HepG2 (cell line): Measurements from ENCODE around the gene FBN3. TPM values are rescaled to one million over a fixed set of nuclear protein-coding genes. Genes with fewer than 3 reads are reported as not detected.

Source experiments
- CHCHD3 ChIP-seq: sonication (generic); formaldehyde crosslinking; IDR thresholded peaks from 2 replicates; pipeline ENCODE4 v1.8.0; 2022; ENCODE audit warnings: mild to moderate bottlenecking, missing genetic modification reagents, moderate library complexity
- DMAP1 ChIP-seq: IDR thresholded peaks from 2 replicates; pipeline ENCODE4 v1.6.1; 2016
- ERF ChIP-seq: IDR thresholded peaks from 2 replicates; pipeline ENCODE4 v1.6.1; 2018; ENCODE audit warnings: missing biosample characterization, missing genetic modification reagents
- KLF16 ChIP-seq, 2 experiments: sonication (generic) in 1 of 2; formaldehyde crosslinking in 1 of 2; IDR thresholded peaks; 2 replicates each; pipeline versions ENCODE4 v1.6.1 to v1.8.0; 2016 to 2023; ENCODE audit warnings: missing genetic modification reagents in 2 of 2, missing compliant biosample characterization in 1 of 2
- MIER2 ChIP-seq: IDR thresholded peaks from 2 replicates; pipeline ENCODE4 v1.6.1; 2016; ENCODE audit warnings: missing biosample characterization, missing genetic modification reagents
- PHF21A ChIP-seq: sonication (generic); formaldehyde crosslinking; IDR thresholded peaks from 2 replicates; pipeline ENCODE4 v1.5.0; 2020; ENCODE audit warnings: mild to moderate bottlenecking, missing genetic modification reagents
- POGZ ChIP-seq: sonication (generic); formaldehyde crosslinking; IDR thresholded peaks from 2 replicates; pipeline ENCODE4 v1.4.0; 2020; ENCODE audit warnings: mild to moderate bottlenecking, missing genetic modification reagents
- SIN3A ChIP-seq: IDR thresholded peaks from 2 replicates; pipeline ENCODE4 v1.6.1; 2011; ENCODE audit warnings: low read depth, mild to moderate bottlenecking, control low read depth, low read length, borderline replicate concordance
- SKI ChIP-seq: fragments of 450-650 bp; IDR thresholded peaks from one replicate; pipeline ENCODE4 v1.6.1; 2018; ENCODE audit warnings: mild to moderate bottlenecking; ENCODE audit not compliant: partially characterized antibody
- SMAD1 ChIP-seq: sonication (generic); formaldehyde crosslinking; IDR thresholded peaks from 2 replicates; pipeline ENCODE4 v1.4.0; 2020; ENCODE audit warnings: missing genetic modification reagents, low read depth, mild to moderate bottlenecking, borderline replicate concordance
- TEAD2 ChIP-seq: sonication (generic); formaldehyde crosslinking; IDR thresholded peaks from 2 replicates; pipeline ENCODE4 v1.9.0; 2021; ENCODE audit warnings: missing genetic modification reagents
- TRIM24 ChIP-seq: sonication (generic); formaldehyde crosslinking; IDR thresholded peaks from 2 replicates; pipeline ENCODE4 v1.8.0; 2022; ENCODE audit warnings: mild to moderate bottlenecking, missing genetic modification reagents
- ZMAT3 ChIP-seq: sonication (generic); formaldehyde crosslinking; conservative IDR thresholded peaks from 2 replicates; pipeline ENCODE4 v1.7.0; 2021; ENCODE audit warnings: missing genetic modification reagents
- ZNF609 ChIP-seq: sonication (generic); formaldehyde crosslinking; IDR thresholded peaks from 2 replicates; pipeline ENCODE4 v1.4.0; 2020; ENCODE audit warnings: mild to moderate bottlenecking, missing genetic modification reagents, borderline replicate concordance
- ZNF652 ChIP-seq: IDR thresholded peaks from 2 replicates; pipeline ENCODE4 v1.6.1; 2016; ENCODE audit warnings: low read depth, borderline replicate concordance
- ZNF746 ChIP-seq: sonication (generic); formaldehyde crosslinking; IDR thresholded peaks from 2 replicates; pipeline ENCODE4 v1.8.0; 2022; ENCODE audit warnings: mild to moderate bottlenecking, missing genetic modification reagents
- polyA plus RNA-seq, 8 experiments: library from polyadenylated mRNA; depleted of rRNA in 3 of 8; stranded (reverse) in 7 of 8; unstranded in 1 of 8; fragments of >200 nt; fragmentation: Illumina TruSeq in 4 of 8; extraction: Trizol in 4 of 8; gene quantifications; 2 replicates each; pipeline versions ENCODE4 v1.2.1 to v1.2.3, GENCODE V29; 2011 to 2016; ENCODE audit warnings: low read depth in 4 of 8, missing spikeins in 1 of 8, mixed read lengths in 1 of 8; ENCODE audit not compliant: insufficient read depth in 1 of 8
- total RNA-seq, 5 experiments: library from RNA; depleted of rRNA; stranded (reverse); fragments of >200 nt; fragmentation: Illumina TruSeq; extraction: Trizol; gene quantifications; 2 replicates each; pipeline ENCODE4 v1.2.3, GENCODE V29; 2016; ENCODE audit warnings: low read depth in 1 of 5
- TF ChIP-seq, protein P1 (sequence below): sonication (generic); formaldehyde crosslinking; IDR thresholded peaks from 2 replicates; pipeline ENCODE4 v1.9.0; 2022; ENCODE audit warnings: missing genetic modification reagents, mild to moderate bottlenecking, borderline replicate concordance
- TF ChIP-seq, protein P2 (sequence below): sonication (generic); formaldehyde crosslinking; conservative IDR thresholded peaks from 2 replicates; pipeline ENCODE4 v1.8.0; 2022; ENCODE audit warnings: mild to moderate bottlenecking, moderate library complexity, missing genetic modification reagents
- TF ChIP-seq, protein P3 (sequence below): sonication (generic); formaldehyde crosslinking; IDR thresholded peaks from 2 replicates; pipeline ENCODE4 v1.4.0; 2020; ENCODE audit warnings: mild to moderate bottlenecking, missing genetic modification reagents

Gene FBN3
- total and polyA plus RNA-seq, 2 of the 13 experiments (the other 11 are each of a cell fraction or from before 2014, with no cell fraction given) = 0.20 to 1.3 TPM

DNA sequence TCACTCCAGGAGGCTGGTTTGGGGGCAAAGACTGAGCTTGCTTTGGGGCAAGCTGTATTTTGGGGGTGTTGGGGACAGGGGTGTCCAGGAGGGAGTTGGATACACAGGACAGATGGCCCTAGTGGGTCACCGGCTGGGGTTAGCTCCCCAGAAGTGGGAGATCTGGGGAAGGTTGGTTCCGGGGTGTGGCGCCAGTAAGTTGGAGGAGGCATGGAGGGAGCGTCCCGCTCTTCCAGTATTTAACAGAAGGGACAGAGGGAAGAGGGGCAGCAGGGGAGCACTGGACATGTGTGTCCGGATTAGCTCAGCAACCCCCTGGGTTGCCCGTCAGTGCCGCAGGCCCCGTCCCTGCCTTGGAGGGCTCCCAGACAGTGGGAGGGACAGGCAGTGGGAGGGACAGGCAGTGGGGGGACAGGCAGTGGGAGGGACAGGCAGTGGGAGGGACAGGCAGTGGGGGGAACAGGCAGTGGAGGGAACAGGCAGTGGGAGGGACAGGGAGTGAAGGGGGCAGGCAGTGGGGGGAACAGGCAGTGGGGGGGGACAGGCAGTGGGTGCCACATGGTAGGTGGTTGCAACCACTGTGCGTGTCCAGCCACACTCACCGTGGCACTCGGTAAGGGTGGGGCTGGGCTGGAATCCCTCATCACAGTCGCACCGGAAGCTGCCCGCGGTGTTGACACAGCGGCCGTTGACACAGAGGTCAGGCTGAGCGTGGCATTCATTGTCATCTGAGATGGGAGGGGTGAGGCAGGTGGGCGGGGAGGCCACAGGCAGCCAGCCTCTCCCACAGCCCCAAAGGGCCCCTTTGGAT, 63.6 kb downstream of the FBN3 start (continued):
- TF ChIP-seq TRIM24 = peak; percentile 16; the same call in 1 of the 2 replicates
- TF ChIP-seq, protein P1, sequence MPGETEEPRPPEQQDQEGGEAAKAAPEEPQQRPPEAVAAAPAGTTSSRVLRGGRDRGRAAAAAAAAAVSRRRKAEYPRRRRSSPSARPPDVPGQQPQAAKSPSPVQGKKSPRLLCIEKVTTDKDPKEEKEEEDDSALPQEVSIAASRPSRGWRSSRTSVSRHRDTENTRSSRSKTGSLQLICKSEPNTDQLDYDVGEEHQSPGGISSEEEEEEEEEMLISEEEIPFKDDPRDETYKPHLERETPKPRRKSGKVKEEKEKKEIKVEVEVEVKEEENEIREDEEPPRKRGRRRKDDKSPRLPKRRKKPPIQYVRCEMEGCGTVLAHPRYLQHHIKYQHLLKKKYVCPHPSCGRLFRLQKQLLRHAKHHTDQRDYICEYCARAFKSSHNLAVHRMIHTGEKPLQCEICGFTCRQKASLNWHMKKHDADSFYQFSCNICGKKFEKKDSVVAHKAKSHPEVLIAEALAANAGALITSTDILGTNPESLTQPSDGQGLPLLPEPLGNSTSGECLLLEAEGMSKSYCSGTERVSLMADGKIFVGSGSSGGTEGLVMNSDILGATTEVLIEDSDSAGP (CRISPR knock-in tag) = peak; percentile 43
- TF ChIP-seq TEAD2 (CRISPR knock-in tag) = no peak
- TF ChIP-seq, protein P2, sequence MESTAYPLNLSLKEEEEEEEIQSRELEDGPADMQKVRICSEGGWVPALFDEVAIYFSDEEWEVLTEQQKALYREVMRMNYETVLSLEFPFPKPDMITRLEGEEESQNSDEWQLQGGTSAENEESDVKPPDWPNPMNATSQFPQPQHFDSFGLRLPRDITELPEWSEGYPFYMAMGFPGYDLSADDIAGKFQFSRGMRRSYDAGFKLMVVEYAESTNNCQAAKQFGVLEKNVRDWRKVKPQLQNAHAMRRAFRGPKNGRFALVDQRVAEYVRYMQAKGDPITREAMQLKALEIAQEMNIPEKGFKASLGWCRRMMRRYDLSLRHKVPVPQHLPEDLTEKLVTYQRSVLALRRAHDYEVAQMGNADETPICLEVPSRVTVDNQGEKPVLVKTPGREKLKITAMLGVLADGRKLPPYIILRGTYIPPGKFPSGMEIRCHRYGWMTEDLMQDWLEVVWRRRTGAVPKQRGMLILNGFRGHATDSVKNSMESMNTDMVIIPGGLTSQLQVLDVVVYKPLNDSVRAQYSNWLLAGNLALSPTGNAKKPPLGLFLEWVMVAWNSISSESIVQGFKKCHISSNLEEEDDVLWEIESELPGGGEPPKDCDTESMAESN (CRISPR knock-in tag) = peak; percentile 58; the same call in 1 of the 2 replicates
- peak in 1 of 2 experiments; percentile 58; a peak in 1 of 4 replicates for TF ChIP-seq KLF16 (CRISPR knock-in tag; IDR thresholded peaks at IDR 0.05)
- TF ChIP-seq POGZ (CRISPR knock-in tag) = peak; percentile 62
- TF ChIP-seq PHF21A (CRISPR knock-in tag) = peak; percentile 36; the same call in 1 of the 2 replicates
- TF ChIP-seq ZNF746 = peak; percentile 98
- TF ChIP-seq SMAD1 (CRISPR knock-in tag) = no peak
- no peak for TF ChIP-seq CHCHD3 (CRISPR knock-in tag)
- 0 out of 2 replicates have a peak, but pooled peaks have one; percentile 19 for TF ChIP-seq ZMAT3 (CRISPR knock-in tag)
- peak; percentile 80 for TF ChIP-seq ZNF609
- TF ChIP-seq, protein P3, sequence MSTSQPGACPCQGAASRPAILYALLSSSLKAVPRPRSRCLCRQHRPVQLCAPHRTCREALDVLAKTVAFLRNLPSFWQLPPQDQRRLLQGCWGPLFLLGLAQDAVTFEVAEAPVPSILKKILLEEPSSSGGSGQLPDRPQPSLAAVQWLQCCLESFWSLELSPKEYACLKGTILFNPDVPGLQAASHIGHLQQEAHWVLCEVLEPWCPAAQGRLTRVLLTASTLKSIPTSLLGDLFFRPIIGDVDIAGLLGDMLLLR (CRISPR knock-in tag) = 0 out of 2 replicates have a peak, but pooled peaks have one; percentile 37
- TF ChIP-seq SKI = peak; percentile 19
- TF ChIP-seq DMAP1 (CRISPR knock-in tag) = peak; percentile 71
- TF ChIP-seq ZNF652 (CRISPR knock-in tag) = no peak
- peak; percentile 94 for TF ChIP-seq ERF (CRISPR knock-in tag)
- TF ChIP-seq SIN3A = peak; percentile 6; the same call in 1 of the 2 replicates
- TF ChIP-seq MIER2 (CRISPR knock-in tag) = 0 out of 2 replicates have a peak, but pooled peaks have one; percentile 2
